ENCODE results near the gene PRICKLE3. TPM values are rescaled to one million over a fixed set of nuclear protein-coding genes. Genes with fewer than 3 reads are reported as not detected.

The PRICKLE3 gene
- total RNA-seq, 5 donors from 2014 or later (not counting 1 experiment from before 2014, with no cell fraction given), result 5.5 to 15.4 (median 12.6) TPM

DNA sequence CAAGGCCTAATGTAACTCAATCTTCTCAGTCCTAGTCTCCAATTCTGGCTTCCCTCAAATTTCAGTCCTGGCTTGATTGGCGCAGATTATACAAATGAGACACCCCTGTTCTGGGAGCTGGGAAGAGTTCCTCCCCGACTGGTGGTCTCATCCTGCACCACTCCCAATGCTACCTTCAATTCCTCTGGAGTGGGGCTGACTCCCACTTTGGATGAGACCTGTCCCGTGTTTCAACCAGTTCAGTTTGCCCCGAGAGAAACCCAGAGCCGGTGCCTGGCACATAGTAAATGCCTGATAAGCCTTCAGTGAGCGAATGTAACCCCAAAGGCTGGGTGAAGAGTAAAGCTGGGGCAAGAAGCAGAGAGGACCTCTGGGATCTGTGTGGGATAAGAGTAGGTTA, 17.8 kb upstream of the PRICKLE3 start:
- Histone ChIP-seq H3K27me3 (replicated peaks in 1 of 2; ENCODE audit: control insufficient read depth in 2 of 2, extremely low read depth in 1 of 2, insufficient read depth in 2 of 2, low read length in 1 of 2) (peaks cover 0 to 8% of the 10 kb centered on the region in 2 experiments), H3K4me3 (ENCODE audit: control insufficient read depth in 1 of 2, extremely low read depth in 1 of 2, low read length in 1 of 2) (no peak overlapping the region), H3K4me1 (ENCODE audit: control insufficient read depth in 1 of 2, extremely low read depth in 1 of 2, insufficient read depth in 2 of 2, low read length in 2 of 2) (peaks cover 2 to 13% of the 10 kb centered on the region in 2 experiments), H3K36me3 (ENCODE audit: control insufficient read depth in 2 of 2, extremely low read depth in 1 of 2, insufficient read depth in 1 of 2, low read length in 1 of 2) (no peaks in the 10 kb centered on the region), H3K27ac (ENCODE audit: low read length) (no peak overlapping the region), H3K9me3 (no peaks in the 10 kb centered on the region)
- Mint-ChIP-seq H3K4me3 (no peak overlapping the region), H3K9me3 (no peaks in the 10 kb centered on the region), H3K36me3 (peaks cover 3% of the 10 kb centered on the region), H3K27ac (no peak overlapping the region), H3K4me1 (peaks cover 3 to 7% (median 6%) of the 10 kb centered on the region in 3 donors), H3K27me3 (no peaks in the 10 kb centered on the region)
- no peak for DNase-seq
- 80% methylated on average over 2 of the region's 6 CpGs for WGBS (ENCODE audit: insufficient coverage)
- POLR2A ChIA-PET, result no interaction called here
- CTCF ChIA-PET, result no interaction called here
- ATAC-seq (replicated peaks in 1 of 4), result no peak

DNA sequence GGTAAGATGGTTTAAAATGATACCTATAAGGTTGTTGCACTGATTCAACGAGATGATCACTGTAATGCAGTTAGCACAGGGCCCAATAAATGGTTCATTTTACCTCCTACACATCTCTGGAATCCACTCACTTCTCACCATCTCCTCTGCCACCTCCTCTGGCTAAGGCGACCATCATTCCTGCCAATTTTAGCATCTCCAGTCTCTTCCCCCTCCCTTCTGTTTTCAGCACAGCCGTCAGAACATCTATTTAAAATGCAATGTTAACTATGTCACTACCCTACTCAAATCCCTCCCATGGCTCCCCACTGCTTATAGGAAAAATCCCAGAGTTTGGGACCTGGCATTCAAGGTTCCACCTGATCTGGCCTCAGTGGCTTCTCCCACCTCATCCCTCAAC, 17.4 kb upstream of the PRICKLE3 start:
- Histone ChIP-seq H3K36me3 (ENCODE audit: control insufficient read depth in 2 of 2, extremely low read depth in 1 of 2, insufficient read depth in 1 of 2, low read length in 1 of 2) (no peaks in the 10 kb centered on the region), H3K4me3 (ENCODE audit: control insufficient read depth in 1 of 2, extremely low read depth in 1 of 2, low read length in 1 of 2) (no peak overlapping the region), H3K27ac (ENCODE audit: low read length) (no peak overlapping the region), H3K9me3 (no peaks in the 10 kb centered on the region), H3K4me1 (ENCODE audit: control insufficient read depth in 1 of 2, extremely low read depth in 1 of 2, insufficient read depth in 2 of 2, low read length in 2 of 2) (peaks cover 2 to 18% of the 10 kb centered on the region in 2 experiments), H3K27me3 (replicated peaks in 1 of 2; ENCODE audit: control insufficient read depth in 2 of 2, extremely low read depth in 1 of 2, insufficient read depth in 2 of 2, low read length in 1 of 2) (peaks cover 0 to 8% of the 10 kb centered on the region in 2 experiments)
- POLR2A ChIA-PET, result no interaction called here
- peaks cover 3 to 11% (median 11%) of the 10 kb centered on the region in 3 donors for H3K4me1 Mint-ChIP-seq
- DNase-seq, result no peak
- H3K27me3 Mint-ChIP-seq, result no peaks in the 10 kb centered on the region
- H3K9me3 Mint-ChIP-seq, result no peaks in the 10 kb centered on the region
- CTCF ChIA-PET, result no interaction called here
- WGBS (ENCODE audit: insufficient coverage), result 100% methylated on average over 2 of the region's 3 CpGs
- ATAC-seq (replicated peaks in 1 of 4), result no peak
- H3K4me3 Mint-ChIP-seq, result no peak overlapping the region
- H3K36me3 Mint-ChIP-seq, result peaks cover 3% of the 10 kb centered on the region
- H3K27ac Mint-ChIP-seq, result no peak overlapping the region

DNA sequence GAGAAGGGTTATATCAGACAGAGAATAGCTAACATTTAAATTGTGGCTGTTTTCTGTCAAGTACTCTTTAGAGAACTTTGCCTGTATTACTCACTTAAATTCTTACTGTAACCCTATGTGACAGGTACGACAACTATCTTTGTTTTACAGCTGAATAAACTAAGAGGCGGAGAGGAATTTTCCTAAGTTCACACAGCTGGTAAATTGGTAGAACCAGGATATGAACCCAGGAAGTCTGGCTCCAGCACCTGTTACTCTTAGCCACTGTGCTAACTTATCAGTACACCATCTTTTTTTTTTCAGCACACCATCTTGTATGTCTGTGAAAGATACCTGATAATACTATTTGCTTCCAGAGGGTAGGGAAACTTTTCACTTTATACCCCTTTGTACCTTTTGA, 15.8 kb upstream of the PRICKLE3 start:
- ChIA-PET CTCF (interaction anchor here in 1 of 2 donors (1.1 kb wide), 1 partner anchor 10 kb away, joined by 4 read pairs; no protein-coding TSS in a partner anchor), POLR2A (no interaction called here)
- Histone ChIP-seq H3K4me3 (ENCODE audit: control insufficient read depth in 1 of 2, extremely low read depth in 1 of 2, low read length in 1 of 2) (no peak overlapping the region), H3K4me1 (ENCODE audit: control insufficient read depth in 1 of 2, extremely low read depth in 1 of 2, insufficient read depth in 2 of 2, low read length in 2 of 2) (peaks cover 2 to 19% of the 10 kb centered on the region in 2 experiments), H3K9me3 (no peaks in the 10 kb centered on the region), H3K27ac (ENCODE audit: low read length) (no peak overlapping the region), H3K36me3 (ENCODE audit: control insufficient read depth in 2 of 2, extremely low read depth in 1 of 2, insufficient read depth in 1 of 2, low read length in 1 of 2) (no peaks in the 10 kb centered on the region), H3K27me3 (replicated peaks in 1 of 2; ENCODE audit: control insufficient read depth in 2 of 2, extremely low read depth in 1 of 2, insufficient read depth in 2 of 2, low read length in 1 of 2) (peaks cover 0 to 8% of the 10 kb centered on the region in 2 experiments)
- Mint-ChIP-seq H3K4me1 (peaks cover 8 to 18% (median 17%) of the 10 kb centered on the region in 3 donors), H3K4me3 (no peak overlapping the region), H3K27me3 (peaks cover 0 to 5% of the 10 kb centered on the region in 2 donors), H3K27ac (no peak overlapping the region), H3K36me3 (peaks cover 3% of the 10 kb centered on the region), H3K9me3 (no peaks in the 10 kb centered on the region)
- DNase-seq, result no peak
- no CpG with 5 or more reads among the region's 2 CpGs for WGBS (ENCODE audit: insufficient coverage)
- ATAC-seq (replicated peaks in 1 of 4), result no peak

DNA sequence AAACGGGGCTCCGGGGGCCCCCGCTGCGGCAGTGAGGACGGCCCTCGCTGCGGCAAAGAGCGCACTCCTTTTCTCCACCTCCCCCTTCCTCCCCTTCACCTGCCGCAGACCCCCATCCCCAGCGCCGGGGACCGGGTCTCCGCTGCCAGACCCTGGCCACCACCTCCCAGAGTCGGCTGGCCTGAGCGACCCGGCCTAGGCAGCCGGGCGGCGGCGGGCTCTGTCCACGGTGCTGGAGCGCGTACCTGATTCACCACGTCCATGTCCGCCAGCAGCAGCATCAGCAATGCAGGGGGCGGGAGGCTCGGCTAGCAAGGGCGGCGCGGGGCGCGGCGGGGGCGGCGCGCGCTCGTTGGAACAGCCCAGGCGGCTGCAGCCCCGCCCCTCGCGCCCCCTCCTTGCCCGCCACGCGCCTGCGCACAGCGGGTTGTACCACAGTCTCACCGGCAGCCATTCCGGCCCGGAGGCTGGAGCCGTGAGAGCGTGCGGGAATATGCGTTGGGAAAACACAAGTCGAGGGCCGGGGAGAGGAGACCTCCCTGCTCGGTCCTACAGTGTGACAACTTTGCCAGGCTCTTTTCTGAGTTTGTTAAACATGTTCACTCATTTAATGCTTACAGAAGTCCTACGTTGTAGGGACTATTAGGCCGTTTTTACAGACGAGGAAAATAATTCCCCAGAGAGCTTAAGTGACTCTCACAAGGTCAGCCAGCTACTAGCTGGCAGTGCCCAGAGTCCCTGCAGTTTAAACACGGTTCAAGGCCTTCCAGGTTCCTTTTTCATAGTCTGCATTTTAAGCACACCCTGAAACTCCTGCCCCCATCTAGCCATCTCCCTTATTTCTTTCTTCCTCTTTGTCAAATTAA, 14.0 kb upstream of the PRICKLE3 start, which contains the start of gene SYP:
SYP (minus strand) TSS at position 288 of the 866 bp plus-strand sequence; CDS start at position 281, 7 bp downstream.
- Histone ChIP-seq H3K27me3 (replicated peaks in 1 of 2; ENCODE audit: control insufficient read depth in 2 of 2, extremely low read depth in 1 of 2, insufficient read depth in 2 of 2, low read length in 1 of 2) (peaks cover 0 to 6% of the 10 kb centered on the region in 2 experiments), H3K36me3 (ENCODE audit: control insufficient read depth in 2 of 2, extremely low read depth in 1 of 2, insufficient read depth in 1 of 2, low read length in 1 of 2) (no peaks in the 10 kb centered on the region), H3K4me1 (ENCODE audit: control insufficient read depth in 1 of 2, extremely low read depth in 1 of 2, insufficient read depth in 2 of 2, low read length in 2 of 2) (peaks cover 2 to 19% of the 10 kb centered on the region in 2 experiments), H3K27ac (ENCODE audit: low read length) (peak within 1 kb of the TSS; percentile 66), H3K9me3 (no peaks in the 10 kb centered on the region), H3K4me3 (ENCODE audit: control insufficient read depth in 1 of 2, extremely low read depth in 1 of 2, low read length in 1 of 2) (peak within 1 kb of the TSS; percentile 4 to 49)
- DNase-seq, result peak; percentile 71 to 92 (median 82)
- Mint-ChIP-seq H3K4me1 (peaks cover 8 to 20% (median 17%) of the 10 kb centered on the region in 3 donors), H3K9me3 (no peaks in the 10 kb centered on the region), H3K36me3 (peaks cover 7% of the 10 kb centered on the region), H3K4me3 (peak within 1 kb of the TSS; percentile 11 to 60 (median 51)), H3K27ac (peak within 1 kb of the TSS; percentile 74 to 81), H3K27me3 (peaks cover 0 to 5% of the 10 kb centered on the region in 2 donors)
- 0% methylated on average over 11 of the region's 61 CpGs for WGBS (ENCODE audit: insufficient coverage)
- ATAC-seq (replicated peaks in 1 of 4), result peak; percentile 96 to 99 (median 98)
- ChIA-PET CTCF (no interaction called here), POLR2A (interaction anchor here in 1 of 2 donors (0.8 kb wide), 1 partner anchor 69 kb away, joined by 3 read pairs; the partner anchor contains the start of gene PPP1R3F)

- Mint-ChIP-seq H3K27me3 (peaks cover 0 to 5% of the 10 kb centered on the region in 2 donors), H3K36me3 (peaks cover 7% of the 10 kb centered on the region), H3K4me3 (peak overlapping the region in 2 of 3 donors; percentile 11 to 13), H3K9me3 (no peaks in the 10 kb centered on the region), H3K4me1 (peaks cover 8 to 20% (median 17%) of the 10 kb centered on the region in 3 donors), H3K27ac (no peak overlapping the region)
- no peak overlapping the region for H3K4me3 ChIP-seq (ENCODE audit: control insufficient read depth in 1 of 2, extremely low read depth in 1 of 2, low read length in 1 of 2)
- ATAC-seq (replicated peaks in 1 of 4), result no peak
- peaks cover 0 to 6% of the 10 kb centered on the region in 2 experiments for H3K27me3 ChIP-seq (replicated peaks in 1 of 2; ENCODE audit: control insufficient read depth in 2 of 2, extremely low read depth in 1 of 2, insufficient read depth in 2 of 2, low read length in 1 of 2)
- no peak overlapping the region for H3K27ac ChIP-seq (ENCODE audit: low read length)
- H3K9me3 ChIP-seq, result no peaks in the 10 kb centered on the region
- 16% methylated on average over 7 of the region's 11 CpGs for WGBS (ENCODE audit: insufficient coverage)
- ChIA-PET CTCF (no interaction called here), POLR2A (no interaction called here)
- H3K4me1 ChIP-seq (ENCODE audit: control insufficient read depth in 1 of 2, extremely low read depth in 1 of 2, insufficient read depth in 2 of 2, low read length in 2 of 2), result peaks cover 2 to 19% of the 10 kb centered on the region in 2 experiments
- no peak for DNase-seq
- no peaks in the 10 kb centered on the region for H3K36me3 ChIP-seq (ENCODE audit: control insufficient read depth in 2 of 2, extremely low read depth in 1 of 2, insufficient read depth in 1 of 2, low read length in 1 of 2)
Observed at GRCh38 chrX:49199315-49199595, 13.1 kb upstream of the PRICKLE3 start.

GRCh38 chrX:49198540-49199314, 12.6 kb upstream of the PRICKLE3 start:
- ATAC-seq (replicated peaks in 1 of 4), result no peak
- CTCF ChIA-PET, result no interaction called here
- H3K27ac ChIP-seq (ENCODE audit: low read length), result no peak overlapping the region

More at GRCh38 chrX:49198540-49199314, 12.6 kb upstream of the PRICKLE3 start:
- Histone ChIP-seq H3K4me3 (ENCODE audit: control insufficient read depth in 1 of 2, extremely low read depth in 1 of 2, low read length in 1 of 2) (no peak overlapping the region), H3K9me3 (no peaks in the 10 kb centered on the region), H3K36me3 (ENCODE audit: control insufficient read depth in 2 of 2, extremely low read depth in 1 of 2, insufficient read depth in 1 of 2, low read length in 1 of 2) (no peaks in the 10 kb centered on the region), H3K4me1 (ENCODE audit: control insufficient read depth in 1 of 2, extremely low read depth in 1 of 2, insufficient read depth in 2 of 2, low read length in 2 of 2) (peaks cover 2 to 19% of the 10 kb centered on the region in 2 experiments), H3K27me3 (replicated peaks in 1 of 2; ENCODE audit: control insufficient read depth in 2 of 2, extremely low read depth in 1 of 2, insufficient read depth in 2 of 2, low read length in 1 of 2) (peaks cover 0 to 6% of the 10 kb centered on the region in 2 experiments)
- H3K9me3 Mint-ChIP-seq, result no peaks in the 10 kb centered on the region
- DNase-seq, result no peak
- peaks cover 5% of the 10 kb centered on the region for H3K36me3 Mint-ChIP-seq
- peaks cover 0 to 7% of the 10 kb centered on the region in 2 donors for H3K27me3 Mint-ChIP-seq
- WGBS (ENCODE audit: insufficient coverage), result 40% methylated on average over 5 of the region's 12 CpGs
- peaks cover 9 to 23% (median 20%) of the 10 kb centered on the region in 3 donors for H3K4me1 Mint-ChIP-seq
- POLR2A ChIA-PET, result no interaction called here
- no peak overlapping the region for H3K27ac Mint-ChIP-seq
- H3K4me3 Mint-ChIP-seq, result peak overlapping the region in 1 of 3 donors; percentile 11

All from T-cell (primary cell).